ENCODE results near the gene AGER.
"Not testable (repeated sequence)": the region's sequence is repeated elsewhere in the genome, so short reads cannot be mapped to it uniquely, and the experiment has no call there.

Gene AGER

DNA sequence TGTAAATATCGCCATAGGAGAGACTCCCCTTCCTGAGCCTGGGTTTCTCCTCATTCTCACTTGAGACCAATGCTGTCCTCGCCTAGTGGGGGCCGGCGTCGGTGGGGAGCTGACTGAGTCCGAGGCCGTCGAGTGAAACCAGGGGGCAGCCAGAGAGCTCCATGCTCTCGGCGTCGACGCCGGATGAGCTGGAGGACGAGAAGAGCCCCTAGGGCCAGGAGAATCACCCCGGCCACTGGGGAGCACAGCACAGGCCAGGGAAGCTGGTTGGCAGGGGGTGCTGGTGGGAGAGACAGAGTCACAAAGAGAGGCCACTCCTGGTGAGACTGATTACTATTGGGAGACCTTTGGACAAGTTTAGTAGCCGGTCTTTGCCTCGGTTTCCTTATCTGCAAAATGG, 14.8 kb upstream of the AGER start:
- DNase-seq (ENCODE audit: low spot score), result no peak

DNA sequence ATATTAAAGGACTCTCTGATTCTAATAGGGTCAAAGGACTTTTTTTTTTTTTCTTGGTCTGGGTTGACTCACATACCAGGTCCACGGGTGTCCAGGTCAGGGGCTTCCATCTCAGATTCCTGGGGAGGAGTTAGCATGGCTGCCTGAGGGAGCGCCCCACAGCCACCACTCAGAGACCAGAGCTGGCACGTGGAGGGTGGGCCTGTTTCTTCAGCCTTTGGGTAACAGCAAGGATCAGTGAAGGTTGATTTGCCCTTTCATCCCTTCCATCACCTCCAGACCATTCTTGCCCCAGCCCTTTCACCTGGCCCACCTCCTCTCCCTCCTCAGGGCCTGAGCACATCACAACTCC, 14.3 kb upstream of the AGER start:
- DNase-seq (ENCODE audit: low spot score), result no peak

DNA sequence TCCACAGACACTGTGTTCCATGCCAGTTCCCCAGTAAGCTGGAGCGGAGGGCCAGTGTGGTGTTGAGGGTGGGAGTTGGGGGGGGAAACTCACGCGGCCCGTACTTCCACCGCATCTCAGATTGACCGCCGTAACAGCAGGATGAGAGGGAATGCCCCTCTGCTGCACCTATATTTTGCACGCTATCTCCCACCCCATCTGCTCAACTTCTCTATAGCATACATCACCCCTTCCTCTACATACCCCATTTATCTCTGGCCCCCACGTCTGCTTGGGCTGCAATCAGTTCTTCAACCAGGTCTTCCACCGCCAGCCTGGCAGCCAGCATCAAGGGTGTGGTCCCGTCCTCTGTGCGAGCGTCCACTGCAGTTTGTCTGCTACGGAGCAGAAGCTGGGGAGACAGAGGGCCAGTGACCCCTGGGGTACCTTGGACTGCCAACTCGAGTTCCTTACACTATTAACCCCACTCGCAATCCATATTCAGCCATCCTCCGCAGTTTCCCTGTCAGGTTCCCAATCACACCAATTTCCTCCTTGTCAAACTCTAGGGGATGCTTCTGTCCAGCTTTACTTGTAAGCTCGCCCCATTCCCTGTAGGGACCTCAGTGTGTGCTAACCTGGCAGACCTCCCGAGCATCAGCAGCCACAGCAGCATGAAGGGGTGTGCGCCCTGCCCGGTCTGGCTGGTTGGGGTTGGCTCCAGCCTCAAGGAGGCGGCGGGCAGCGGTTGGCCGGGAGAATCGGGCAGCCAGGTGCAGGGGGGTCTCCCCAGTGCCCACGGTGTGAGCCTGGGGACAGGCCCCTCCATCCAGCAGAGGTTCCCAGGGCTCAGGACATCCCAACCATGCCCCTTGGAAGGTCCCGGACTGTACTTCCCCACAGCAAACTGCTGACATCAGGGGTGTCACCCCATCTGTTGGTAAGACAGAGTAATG, 12.9 kb upstream of the AGER start:
- DNase-seq (ENCODE audit: low spot score), result no peak

DNA sequence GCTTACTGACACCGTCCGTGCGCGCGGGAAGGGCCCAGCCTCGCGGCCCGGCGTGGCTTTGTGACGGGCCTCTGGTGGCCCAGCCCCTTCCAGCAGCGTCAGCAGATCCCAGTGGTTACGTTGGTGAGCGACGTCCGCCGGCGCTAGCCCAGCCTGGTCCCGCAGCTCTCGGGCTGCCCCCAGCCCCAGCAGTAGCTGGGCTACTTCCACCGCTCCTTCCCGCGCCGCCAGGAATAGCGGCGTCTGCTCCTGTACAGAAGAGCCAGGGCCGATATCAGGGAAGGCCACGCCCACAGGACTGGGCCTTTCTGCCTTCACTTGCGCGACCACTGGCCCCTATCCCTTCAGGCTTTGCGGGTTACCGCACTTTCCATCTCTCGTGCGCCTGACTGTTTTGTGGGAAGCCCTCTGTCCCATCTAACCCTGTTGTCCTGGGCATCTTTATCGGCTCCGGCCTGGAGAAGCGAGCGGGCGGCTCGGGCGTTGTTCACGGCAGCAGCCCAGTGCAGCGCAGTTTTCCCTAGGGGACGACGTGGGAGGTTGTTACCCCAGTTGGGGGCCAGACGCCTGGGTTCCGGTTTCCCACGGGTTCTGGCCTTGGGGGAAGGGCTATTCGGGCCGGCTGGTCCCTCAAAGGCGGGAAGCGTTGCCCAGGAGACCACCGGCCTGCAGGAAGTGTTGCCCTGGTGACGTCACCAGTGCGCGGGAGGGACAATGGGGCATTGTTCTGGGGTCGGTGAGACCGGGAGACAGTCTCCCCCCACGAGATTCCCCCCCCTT, 12.0 kb upstream of the AGER start:
- DNase-seq (ENCODE audit: low spot score), result peak; percentile 72

DNA sequence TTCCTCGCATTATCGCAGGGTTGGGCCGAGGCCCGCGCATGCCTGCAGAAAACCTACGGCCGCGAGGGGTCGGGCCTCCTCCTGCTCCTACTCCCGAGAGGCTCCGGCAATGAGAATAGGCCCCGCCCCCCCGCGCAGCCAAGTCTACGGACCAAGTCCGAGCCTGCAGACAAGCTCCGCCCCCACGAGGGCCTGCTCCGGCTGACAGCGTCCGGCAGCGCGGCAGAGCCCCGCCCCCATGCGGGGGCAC, 11.5 kb upstream of the AGER start:
- peak; percentile 96 for DNase-seq (ENCODE audit: low spot score)

DNA sequence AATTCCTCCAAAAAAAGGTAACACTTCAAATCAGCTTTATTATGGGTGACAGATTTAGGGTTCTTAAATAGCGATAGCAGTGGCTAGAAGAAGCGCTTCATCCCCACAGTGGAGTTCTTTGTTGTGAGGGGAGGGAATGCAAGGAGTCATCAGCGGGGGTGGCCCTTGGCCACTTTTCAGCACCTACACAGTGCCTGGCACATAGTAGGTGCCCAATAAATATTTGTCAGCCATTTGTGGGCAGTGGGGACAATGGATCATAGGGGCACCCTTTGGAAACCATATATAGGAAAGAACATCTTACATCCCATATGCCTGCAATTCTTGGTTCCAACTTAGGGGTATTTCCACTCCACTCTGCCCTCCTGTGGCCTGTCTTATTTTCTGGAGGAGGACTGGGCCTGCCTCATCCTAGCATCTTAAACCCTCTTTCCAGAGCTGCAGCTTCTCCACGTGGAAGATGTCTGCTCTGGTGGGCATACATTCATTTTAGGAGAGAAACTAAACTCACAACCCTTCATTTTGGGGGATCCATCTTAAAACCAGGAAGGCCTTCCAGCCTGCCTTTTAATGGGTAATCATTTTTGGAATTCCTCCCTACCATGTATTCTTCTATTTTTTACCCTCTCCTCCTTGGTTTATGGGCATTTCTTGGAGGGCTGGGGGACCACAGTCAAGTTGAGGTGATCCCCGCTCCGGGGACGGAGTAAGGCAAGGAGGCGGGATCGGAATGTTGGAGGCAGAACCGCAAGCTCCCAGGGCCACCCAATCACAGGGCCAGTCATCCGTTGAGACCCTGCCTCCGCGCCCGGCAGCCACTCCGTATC, 11.0 kb upstream of the AGER start:
- DNase-seq (ENCODE audit: low spot score), result no peak

DNA sequence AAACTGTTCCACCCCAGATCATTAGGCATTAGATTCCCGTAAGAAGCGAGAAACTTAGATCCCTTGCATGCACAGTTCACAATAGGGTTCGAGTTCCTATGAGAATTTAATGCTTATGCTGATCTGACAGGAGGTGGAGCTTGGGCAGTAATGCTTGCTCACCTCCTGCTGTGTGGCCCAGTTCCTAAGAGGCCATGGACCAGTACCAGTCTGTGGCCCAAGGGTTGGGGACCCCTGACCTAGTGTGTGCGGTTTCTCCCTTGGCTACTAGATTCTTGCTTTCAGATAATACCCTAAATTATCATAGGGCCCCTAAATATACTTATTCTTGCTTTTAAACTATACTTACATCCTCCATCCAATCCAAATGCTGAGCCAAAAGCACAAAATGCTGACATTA, 10.3 kb upstream of the AGER start:
- DNase-seq (ENCODE audit: low spot score), result no peak

DNA sequence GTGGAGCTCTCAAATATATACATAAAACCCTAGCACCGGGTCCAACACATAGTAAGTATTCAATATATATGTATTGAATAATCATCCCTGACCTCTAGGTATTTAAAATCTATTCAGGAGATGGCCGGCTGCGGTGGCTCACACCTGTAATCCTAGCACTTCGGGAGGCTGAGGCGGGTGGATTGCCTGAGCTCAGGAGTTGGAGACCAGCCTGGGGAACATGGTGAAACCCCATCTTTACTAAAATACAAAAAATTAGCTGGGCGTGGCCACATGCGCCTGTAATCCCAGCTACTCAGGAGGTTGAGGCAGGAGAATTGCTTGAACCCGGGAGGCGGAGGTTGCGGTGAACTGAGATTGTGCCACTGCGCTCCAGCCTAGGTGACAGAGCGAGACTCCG, 9.0 kb upstream of the AGER start:
- not testable (repeated sequence) for DNase-seq (ENCODE audit: low spot score)

DNA sequence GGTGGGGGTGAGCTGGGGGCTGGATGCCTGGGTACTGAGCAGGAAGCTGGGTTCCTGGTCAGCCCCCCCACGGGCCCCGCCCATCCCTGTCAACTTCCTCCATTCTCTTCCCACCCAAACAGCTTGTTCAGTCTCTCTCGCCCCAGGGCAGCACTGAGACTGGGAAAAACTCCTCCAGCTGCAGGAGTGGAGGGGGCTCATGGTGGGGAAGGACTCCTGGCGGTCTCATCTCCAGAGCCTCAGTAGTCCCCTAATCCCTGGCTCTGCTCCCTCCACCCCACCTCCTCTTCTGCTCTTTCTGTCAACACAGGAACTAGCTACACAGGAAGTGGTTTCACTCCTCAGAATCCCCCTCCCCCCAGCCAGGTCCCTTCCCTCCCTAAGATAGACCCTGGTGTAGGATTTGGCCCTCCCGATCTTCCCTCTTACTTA, 8.6 kb upstream of the AGER start, which contains the start of gene GPSM3:
Gene GPSM3 (minus strand): TSS at position 36 of the 432 bp plus-strand sequence. CDS start 130 bp downstream, outside the sequence.
- peak; percentile 65 for DNase-seq (ENCODE audit: low spot score)

DNA sequence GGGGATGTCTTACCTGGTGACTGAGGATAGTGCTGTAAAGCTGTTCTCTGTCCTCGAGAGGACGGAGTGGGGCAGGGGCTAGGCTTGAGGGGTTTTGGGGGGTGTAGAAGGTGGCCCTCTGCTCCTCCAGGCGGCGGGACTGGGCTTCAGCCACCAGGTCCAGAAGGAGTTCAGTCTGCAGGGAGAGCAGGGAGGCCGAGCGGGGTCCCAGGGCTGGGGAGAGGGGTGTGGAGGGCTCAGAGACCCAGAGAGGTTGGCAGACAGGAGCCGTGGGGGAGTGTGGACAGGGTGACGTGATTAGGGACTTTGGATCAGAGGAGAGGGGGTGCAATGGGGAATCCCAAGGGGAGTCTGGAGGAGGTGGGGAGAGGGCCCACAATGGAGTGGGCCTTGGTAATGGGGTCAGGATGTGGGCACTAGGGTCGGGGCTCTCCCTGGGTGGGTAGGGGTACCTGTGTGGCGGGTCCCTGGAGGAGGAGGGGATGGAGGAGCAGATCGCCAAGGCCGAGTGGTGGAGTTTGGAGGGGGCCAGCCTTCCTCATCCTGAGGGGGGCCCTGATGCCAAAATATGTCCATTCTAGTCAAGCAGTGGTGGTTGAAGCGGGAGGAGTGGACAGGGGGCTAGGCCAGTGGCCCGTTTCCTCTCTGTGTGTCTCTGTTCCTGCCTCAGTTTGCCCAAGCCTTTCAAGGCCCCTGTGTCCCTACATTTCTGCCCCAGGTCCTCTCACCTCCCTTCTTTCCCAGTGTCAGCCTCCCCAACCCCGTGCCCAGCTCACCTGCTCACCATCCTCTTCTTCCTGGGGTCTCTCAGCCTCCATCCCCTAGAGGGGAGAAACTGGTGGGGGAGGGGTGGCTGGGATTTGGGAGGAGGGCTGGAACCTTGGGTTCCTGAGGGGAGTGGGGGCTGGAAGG, 7.9 kb upstream of the AGER start:
- DNase-seq (ENCODE audit: low spot score), result no peak

DNA sequence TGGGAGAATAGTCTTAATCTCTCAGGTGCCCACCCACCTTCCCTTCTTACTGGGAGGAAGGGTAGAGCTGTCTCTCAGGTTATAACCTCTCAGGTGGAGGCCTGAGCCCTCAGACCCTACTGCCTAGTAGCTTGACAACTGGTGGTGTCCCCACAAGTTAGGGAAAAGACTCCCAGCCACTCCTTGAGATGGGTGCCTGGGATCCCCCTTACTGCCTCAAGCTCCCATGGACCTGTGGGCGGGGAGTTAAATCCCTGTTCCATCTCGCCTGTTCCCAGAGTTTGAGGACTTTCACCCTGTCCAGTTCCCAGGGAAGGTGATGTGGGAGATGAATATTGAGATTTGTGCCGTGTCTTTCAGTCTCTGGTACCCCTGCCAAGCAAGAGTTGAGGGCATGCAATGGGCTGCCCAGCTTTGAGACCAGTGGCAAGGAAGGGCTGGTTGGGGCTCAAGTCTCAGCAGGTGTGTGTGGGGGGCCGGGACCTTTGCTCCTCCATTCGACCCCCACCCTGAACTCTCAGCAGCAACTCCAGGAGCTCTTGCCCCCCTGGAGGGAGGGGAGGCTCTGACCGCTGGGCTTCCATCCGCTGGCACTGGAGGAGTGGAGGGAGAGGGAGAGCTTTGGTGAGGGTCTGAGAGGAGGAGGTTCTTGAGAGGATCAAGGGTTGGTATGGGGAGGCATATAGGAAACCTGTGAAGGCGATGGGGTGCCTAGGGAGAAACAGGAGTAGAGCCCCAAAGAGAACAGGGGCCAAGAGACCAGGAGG, 7.0 kb upstream of the AGER start:
- no peak for DNase-seq (ENCODE audit: low spot score)

DNA sequence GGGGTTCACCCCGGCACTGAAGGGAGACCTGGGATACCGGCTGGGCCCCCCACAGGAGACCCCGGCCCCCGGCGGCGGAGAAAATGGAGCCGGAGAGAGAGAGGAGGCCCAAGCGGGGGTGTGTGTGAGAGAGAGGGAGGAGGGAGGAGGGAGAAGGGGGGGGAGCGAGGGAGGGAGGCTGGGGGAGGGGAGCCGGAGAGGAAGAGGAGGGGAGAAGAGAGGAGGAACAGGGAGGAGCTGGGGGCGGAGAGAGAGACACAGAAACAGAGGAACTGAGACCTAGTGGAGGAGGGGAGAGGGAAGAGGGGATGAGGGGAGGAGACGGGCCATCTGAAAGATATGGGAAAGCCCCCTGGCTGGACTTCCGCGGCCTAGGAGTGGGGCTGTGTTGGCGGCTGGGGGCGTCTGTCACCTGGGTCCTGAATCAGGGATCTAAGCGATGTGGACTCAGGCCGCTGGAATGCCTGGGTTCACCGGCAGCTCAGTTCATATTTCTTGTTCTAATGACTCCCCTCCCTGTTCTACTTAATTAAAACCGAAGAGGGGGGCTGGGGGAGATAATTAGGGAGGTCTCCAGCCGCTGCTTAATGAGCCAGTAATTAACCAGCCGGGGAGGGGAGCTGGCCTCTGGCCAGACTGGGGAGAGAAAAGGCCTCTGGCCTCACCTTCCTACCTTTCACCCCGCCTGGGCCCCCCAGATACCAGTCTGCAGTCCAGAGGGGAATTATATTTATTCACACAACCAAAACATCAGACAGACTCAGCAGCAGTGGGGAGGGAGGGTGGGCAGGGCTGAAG, 6.2 kb upstream of the AGER start, which contains the start of gene PBX2:
Gene PBX2 (minus strand): TSS at position 149 of the 798 bp plus-strand sequence. CDS start 287 bp downstream, outside the sequence.
- DNase-seq (ENCODE audit: low spot score), result peak; percentile 85

DNA sequence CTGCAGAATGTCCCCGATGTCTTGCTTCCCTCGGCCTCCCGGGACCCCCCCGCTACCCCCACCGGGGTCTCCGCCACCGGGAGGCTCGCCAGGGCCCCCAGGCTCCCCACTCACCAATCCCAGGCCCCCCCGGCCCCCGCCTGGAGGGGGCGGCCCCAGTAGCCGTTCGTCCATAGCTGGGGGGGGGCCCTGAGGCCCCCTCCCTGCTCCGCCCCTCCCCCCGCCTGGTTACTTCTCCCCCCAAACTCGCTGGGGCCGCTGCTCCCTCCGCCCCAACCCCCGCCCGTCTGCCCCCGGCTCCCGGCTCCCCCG, 5.6 kb upstream of the AGER start:
- no peak for DNase-seq (ENCODE audit: low spot score)

DNA sequence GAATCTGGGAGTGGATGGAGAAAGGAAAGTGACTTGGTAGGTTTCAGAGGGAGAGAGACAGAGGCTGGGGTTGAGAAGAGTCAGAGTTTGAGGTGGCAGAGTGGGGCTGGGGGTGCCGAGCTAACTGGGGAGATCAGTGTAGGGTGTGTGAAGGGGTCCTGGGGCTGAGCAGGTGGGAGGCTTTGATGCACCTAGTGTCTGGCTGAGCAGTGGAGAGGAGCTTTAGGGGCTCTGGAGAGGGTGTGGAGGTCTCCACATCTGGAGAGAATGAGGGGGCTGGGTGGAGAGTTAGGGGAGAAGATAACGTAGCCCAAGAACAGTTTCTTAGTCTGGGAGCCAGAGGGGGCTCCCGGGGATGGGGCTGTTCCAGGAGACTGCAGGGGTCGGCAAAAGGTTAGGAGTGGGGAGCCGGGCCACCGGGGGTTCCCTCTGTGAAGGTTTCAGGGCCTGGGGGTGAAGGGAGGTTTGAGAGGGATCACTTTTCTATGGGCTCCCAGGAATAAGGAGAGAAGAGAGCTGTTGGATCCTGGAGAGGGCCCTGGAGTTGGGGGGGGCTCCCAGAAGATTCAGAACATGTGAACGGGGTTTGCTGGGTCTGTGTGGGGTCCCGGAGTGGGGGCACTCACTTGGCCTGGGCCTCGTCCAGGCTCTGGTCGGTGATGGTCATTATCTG, 5.2 kb upstream of the AGER start:
- DNase-seq (ENCODE audit: low spot score), result no peak

DNA sequence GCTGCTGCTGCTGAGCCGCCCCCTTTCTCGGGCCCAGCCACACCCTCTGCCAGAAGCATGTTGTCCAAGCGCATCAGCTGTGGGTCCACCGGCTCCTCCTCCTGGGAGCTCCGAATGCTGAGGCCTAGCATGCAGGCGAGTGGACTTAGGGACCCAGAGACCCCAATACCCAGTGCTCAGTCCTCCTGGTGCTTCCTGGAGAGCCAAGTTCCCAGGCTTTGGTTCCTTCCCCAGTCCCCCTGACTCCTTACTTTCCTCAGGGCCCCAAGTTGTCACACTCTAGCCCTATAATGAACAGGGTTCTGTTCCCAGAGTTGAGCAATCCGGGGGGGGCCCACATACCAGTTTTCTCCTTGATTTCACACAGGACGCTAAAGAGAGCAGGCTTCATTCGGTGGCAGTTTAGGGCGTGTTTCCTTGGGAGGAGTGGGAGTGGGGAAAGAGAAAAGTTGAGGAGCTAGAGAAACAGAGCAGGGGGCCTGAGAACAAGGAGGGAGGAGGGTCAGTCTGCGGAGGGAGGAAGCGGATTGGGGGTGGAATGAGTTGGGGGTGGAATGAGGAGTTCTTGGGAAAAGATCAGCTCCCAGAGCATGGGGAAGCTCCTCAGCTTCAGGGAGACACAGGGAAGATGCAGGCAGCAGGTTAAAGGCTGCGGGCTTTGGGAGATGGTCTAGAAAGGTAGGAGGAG, 4.5 kb upstream of the AGER start:
- no peak for DNase-seq (ENCODE audit: low spot score)

DNA sequence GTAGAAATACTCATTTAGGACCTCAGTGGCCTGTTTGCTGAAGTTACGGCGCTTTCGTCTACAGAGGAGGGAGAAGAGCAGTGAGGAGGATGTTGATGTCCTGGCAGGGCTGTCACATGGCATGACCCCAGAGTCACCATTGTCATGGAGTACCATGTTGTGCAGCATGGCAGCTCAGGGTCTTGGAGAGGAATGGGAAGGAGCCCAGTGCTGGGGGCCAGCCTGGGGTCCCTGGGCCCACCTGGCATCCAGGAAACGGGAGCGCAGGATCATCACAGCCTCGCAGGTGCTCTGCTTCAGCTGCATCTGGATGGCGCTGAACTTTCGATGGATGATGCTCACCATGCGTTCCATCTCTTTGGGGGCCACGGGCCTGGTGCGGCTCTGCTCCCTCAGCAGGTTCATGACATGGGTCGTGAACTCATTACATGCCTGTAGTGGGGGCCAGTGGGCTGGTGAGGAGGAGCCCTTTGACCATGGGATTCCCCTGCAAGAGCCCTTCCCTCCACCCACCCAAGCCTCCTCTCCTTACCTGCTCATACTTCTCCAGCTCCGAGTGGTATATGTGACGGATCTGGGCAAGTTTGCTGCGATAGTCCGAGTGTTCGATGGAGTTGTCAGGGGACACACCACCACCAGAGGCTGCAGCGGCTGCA, 3.8 kb upstream of the AGER start:
- not testable (repeated sequence) for DNase-seq (ENCODE audit: low spot score)

DNA sequence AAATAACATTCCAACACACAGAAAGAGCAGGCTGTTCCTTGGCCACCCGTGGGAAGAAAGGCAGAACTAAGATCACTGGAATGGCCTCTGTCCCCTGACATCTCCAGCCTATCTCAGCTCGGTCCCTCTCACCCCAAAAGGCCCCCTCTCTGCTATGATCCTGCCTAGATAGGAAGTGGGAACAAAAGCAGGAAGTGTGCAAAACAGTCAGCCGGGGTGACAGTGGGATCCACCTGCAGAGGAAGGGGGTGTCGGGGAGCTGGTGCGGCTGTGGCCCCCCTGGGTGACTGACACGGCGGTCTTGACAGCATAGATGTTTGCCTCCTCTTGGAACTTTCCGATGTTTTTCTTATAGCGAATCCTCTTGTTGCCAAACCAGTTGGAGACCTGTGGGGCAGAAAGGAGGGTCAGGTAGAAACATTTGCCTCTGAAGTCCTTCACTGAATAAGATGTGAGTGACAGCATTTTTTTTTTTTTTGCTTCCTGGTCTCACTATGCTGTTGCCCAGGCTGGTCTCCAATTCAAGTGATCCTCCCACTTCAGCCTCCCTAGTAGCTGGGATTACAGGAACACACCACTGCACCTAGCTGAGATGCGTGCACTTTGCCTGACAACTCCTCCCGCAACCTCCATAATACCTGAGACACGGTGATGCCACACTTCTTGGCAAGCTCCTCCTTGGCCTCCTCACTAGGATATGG, 3.1 kb upstream of the AGER start:
- no peak for DNase-seq (ENCODE audit: low spot score)
